HG03025 (cell line): ENCODE data around the gene ITGA3.
A peak's percentile ranks its signal among the peaks of the same experiment; 100 is the strongest.

ENCODE experiments used
- ATAC-seq: cut with Tn5 transposase; IDR thresholded peaks from one replicate; pipeline ENCODE4 v1.9.1; 2021; ENCODE audit warnings: mild to moderate bottlenecking, moderate library complexity; ENCODE audit not compliant: unreplicated experiment, low FRiP score

The ITGA3 gene

GRCh38 chr17:50090971-50091917 is 35.3 kb downstream of the ITGA3 start:
- ATAC-seq = no peak

- ATAC-seq = no peak
Measured at GRCh38 chr17:50091918-50092285, 36.0 kb downstream of the ITGA3 start.

- no peak for ATAC-seq
Measured at GRCh38 chr17:50093246-50093645, 37.3 kb downstream of the ITGA3 start.

- no peak for ATAC-seq
Measured at GRCh38 chr17:50093807-50094206, 37.9 kb downstream of the ITGA3 start.

- no peak for ATAC-seq
Measured at GRCh38 chr17:50094243-50094752, 38.4 kb downstream of the ITGA3 start.

GRCh38 chr17:50094753-50095619 is 39.1 kb downstream of the ITGA3 start, which contains the start of gene PDK2:
TSS of gene PDK2 (plus strand) at chr17:50095351. CDS start at chr17:50095436, 85 bp downstream.
- ATAC-seq = peak; percentile 89

GRCh38 chr17:50095626-50096037 is 39.7 kb downstream of the ITGA3 start:
- ATAC-seq = no peak

- ATAC-seq = no peak
Measured at GRCh38 chr17:50096092-50096491, 40.2 kb downstream of the ITGA3 start.

GRCh38 chr17:50096758-50097157 is 40.8 kb downstream of the ITGA3 start:
- ATAC-seq = no peak

- no peak for ATAC-seq
Measured at GRCh38 chr17:50097455-50097854, 41.5 kb downstream of the ITGA3 start.

GRCh38 chr17:50097926-50098325 is 42.0 kb downstream of the ITGA3 start:
- ATAC-seq = no peak

- no peak for ATAC-seq
Measured at GRCh38 chr17:50098583-50098982, 42.7 kb downstream of the ITGA3 start.

- no peak for ATAC-seq
Measured at GRCh38 chr17:50099003-50099402, 43.1 kb downstream of the ITGA3 start.

- ATAC-seq = no peak
Measured at GRCh38 chr17:50100480-50100883, 44.6 kb downstream of the ITGA3 start.

GRCh38 chr17:50100921-50101345 is 45.0 kb downstream of the ITGA3 start:
- no peak for ATAC-seq

GRCh38 chr17:50101346-50102163 is 45.6 kb downstream of the ITGA3 start:
- no peak for ATAC-seq

- ATAC-seq = no peak
Measured at GRCh38 chr17:50102164-50102991, 46.5 kb downstream of the ITGA3 start.

- ATAC-seq = no peak
Measured at GRCh38 chr17:50103252-50103651, 47.3 kb downstream of the ITGA3 start.

- no peak for ATAC-seq
Measured at GRCh38 chr17:50103941-50104340, 48.0 kb downstream of the ITGA3 start.
